Endothelial cell of hepatic sinusoid (primary cell): ENCODE data around the gene TWNK.

Experiments used
- in situ Hi-C: cut with HindIII; loops from 2 replicates; pipeline ENCODE4 v1.10.0; 2017; ENCODE audit warnings: low sequenced_read_pairs

TWNK gene

GRCh38 chr10:100993986-100994708, 6.8 kb downstream of the TWNK start:
- in situ Hi-C loops: no loop called here

- in situ Hi-C loops: loop anchor here (5.0 kb wide), 1 partner anchor 37 kb away; the partner anchor contains the start of genes PDZD7 and SFXN3
Observed at GRCh38 chr10:100995181-100995580, 7.8 kb downstream of the TWNK start.

GRCh38 chr10:100996678-100997359, 9.5 kb downstream of the TWNK start:
- in situ Hi-C loops: loop anchor here (5.0 kb wide), 1 partner anchor 35 kb away; the partner anchor contains the start of genes PDZD7 and SFXN3

GRCh38 chr10:100997360-100998182, 10.2 kb downstream of the TWNK start:
- in situ Hi-C loops: loop anchor here (5.0 kb wide), 1 partner anchor 35 kb away; the partner anchor contains the start of genes PDZD7 and SFXN3

GRCh38 chr10:100998183-100998990, 11.0 kb downstream of the TWNK start:
- in situ Hi-C loops: loop anchor here (5.0 kb wide), 1 partner anchor 34 kb away; the partner anchor contains the start of genes PDZD7 and SFXN3

- in situ Hi-C loops: loop anchor here (5.0 kb wide), 1 partner anchor 33 kb away; the partner anchor contains the start of genes PDZD7 and SFXN3
Observed at GRCh38 chr10:100998991-100999741, 11.8 kb downstream of the TWNK start.

GRCh38 chr10:100999742-101000126, 12.4 kb downstream of the TWNK start, which contains the start of gene LZTS2:
LZTS2 (plus strand) TSS chr10:100999808; CDS start chr10:101002539, 2,731 bp downstream.
- in situ Hi-C loops: loop anchor here (5.0 kb wide), 1 partner anchor 33 kb away; the partner anchor contains the start of genes PDZD7 and SFXN3

GRCh38 chr10:101000127-101000914, 13.0 kb downstream of the TWNK start:
- in situ Hi-C loops: no loop called here

- in situ Hi-C loops: no loop called here
Observed at GRCh38 chr10:101000915-101001658, 13.7 kb downstream of the TWNK start.

GRCh38 chr10:101001659-101002035, 14.3 kb downstream of the TWNK start:
- in situ Hi-C loops: no loop called here

GRCh38 chr10:101002456-101002855, 15.1 kb downstream of the TWNK start:
- in situ Hi-C loops: no loop called here

- in situ Hi-C loops: no loop called here
Observed at GRCh38 chr10:101003639-101004206, 16.4 kb downstream of the TWNK start.

GRCh38 chr10:101005361-101005760, 18.0 kb downstream of the TWNK start:
- in situ Hi-C loops: no loop called here

GRCh38 chr10:101005869-101006567, 18.7 kb downstream of the TWNK start:
- in situ Hi-C loops: no loop called here

GRCh38 chr10:101006593-101007098, 19.3 kb downstream of the TWNK start:
- in situ Hi-C loops: no loop called here

- in situ Hi-C loops: no loop called here
Observed at GRCh38 chr10:101007099-101007711, 19.9 kb downstream of the TWNK start.
